HFFc6 (cell line): ENCODE data around the gene BBS9. TPM values are rescaled to one million over a fixed set of nuclear protein-coding genes. Genes with fewer than 3 reads are reported as not detected.

ENCODE experiments used
- DNase-seq: peaks from one replicate; pipeline ENCODE4 v3.0.0-alpha.2; 2018
- H3K27ac Mint-ChIP-seq: 2 replicates; pipeline ENCODE4 v1.8.0; 2020; ENCODE audit warnings: mild to moderate bottlenecking, mixed read lengths
- H3K27me3 Mint-ChIP-seq: 2 replicates; pipeline ENCODE4 v1.8.0; 2021; ENCODE audit warnings: mild to moderate bottlenecking, moderate library complexity, mixed read lengths; ENCODE audit not compliant: insufficient read depth
- H3K36me3 Mint-ChIP-seq: 2 replicates; pipeline ENCODE4 v1.8.0; 2021; ENCODE audit warnings: low read depth, mixed read lengths
- H3K4me1 Mint-ChIP-seq: 2 replicates; pipeline ENCODE4 v1.8.0; 2020; ENCODE audit warnings: low read depth, mixed read lengths
- H3K4me3 Mint-ChIP-seq: 2 replicates; pipeline ENCODE4 v1.8.0; 2020; ENCODE audit warnings: mild to moderate bottlenecking, moderate library complexity, mixed read lengths
- H3K9me3 Mint-ChIP-seq: 2 replicates; pipeline ENCODE4 v1.8.0; 2020; ENCODE audit warnings: mild to moderate bottlenecking, mixed read lengths
- CTCF ChIP-seq: fragments of 200-600 bp; sonication (generic); IDR thresholded peaks from 2 replicates; pipeline ENCODE4 v1.5.0; 2021; ENCODE audit warnings: antibody characterized with exemption, mild to moderate bottlenecking
- total RNA-seq, 6 experiments: library from RNA; stranded (reverse); fragmentation: NEBNext Ultra II Directional; extraction: Animal tissue kit (Norgen Biotek cat#: 25700); gene quantifications; 2 replicates in 1 of 6; 3 replicates in 5 of 6; pipeline ENCODE4 v1.2.3, GENCODE V29; 2021

BBS9 gene
- total RNA-seq, 6 experiments from 2014 or later, result 10.6 to 13.0 (median 12.1) TPM

- H3K36me3 Mint-ChIP-seq, result no peaks in the 10 kb centered on the region
- no peak overlapping the region for H3K27ac Mint-ChIP-seq
- H3K4me1 Mint-ChIP-seq, result no peaks in the 10 kb centered on the region
- no peaks in the 10 kb centered on the region for H3K27me3 Mint-ChIP-seq
- no peak for DNase-seq
- no peaks in the 10 kb centered on the region for H3K9me3 Mint-ChIP-seq
- no peak for TF ChIP-seq CTCF
- no peak overlapping the region for H3K4me3 Mint-ChIP-seq
These were observed 460.5 kb downstream of the BBS9 start for GRCh38 chr7:33589911-33590310.

GRCh38 chr7:33590916-33591315 is 461.6 kb downstream of the BBS9 start:
- H3K27me3 Mint-ChIP-seq, result no peaks in the 10 kb centered on the region
- DNase-seq, result peak; percentile 30
- no peaks in the 10 kb centered on the region for H3K36me3 Mint-ChIP-seq

GRCh38 chr7:33591490-33591889 is 462.1 kb downstream of the BBS9 start:
- no peak for TF ChIP-seq CTCF
- H3K36me3 Mint-ChIP-seq, result no peaks in the 10 kb centered on the region

More at GRCh38 chr7:33590916-33591315, 461.6 kb downstream of the BBS9 start:
- TF ChIP-seq CTCF, result no peak
- Mint-ChIP-seq H3K27ac (peak overlapping the region; percentile 24; the same call in 1 of the 2 replicates), H3K4me3 (no peak overlapping the region), H3K4me1 (no peaks in the 10 kb centered on the region), H3K9me3 (no peaks in the 10 kb centered on the region)

GRCh38 chr7:33592718-33593117 is 463.4 kb downstream of the BBS9 start:
- H3K4me1 Mint-ChIP-seq, result no peaks in the 10 kb centered on the region
- H3K27me3 Mint-ChIP-seq, result no peaks in the 10 kb centered on the region
- H3K27ac Mint-ChIP-seq, result no peak overlapping the region
- H3K4me3 Mint-ChIP-seq, result no peak overlapping the region
- TF ChIP-seq CTCF, result no peak
- no peak for DNase-seq
- no peaks in the 10 kb centered on the region for H3K9me3 Mint-ChIP-seq
- no peaks in the 10 kb centered on the region for H3K36me3 Mint-ChIP-seq

More at GRCh38 chr7:33591490-33591889, 462.1 kb downstream of the BBS9 start:
- Mint-ChIP-seq H3K27ac (peak overlapping the region; percentile 36; the same call in 1 of the 2 replicates), H3K4me1 (no peaks in the 10 kb centered on the region), H3K27me3 (no peaks in the 10 kb centered on the region), H3K9me3 (no peaks in the 10 kb centered on the region), H3K4me3 (no peak overlapping the region)
- DNase-seq, result no peak

- Mint-ChIP-seq H3K4me3 (no peak overlapping the region), H3K27me3 (no peaks in the 10 kb centered on the region), H3K27ac (no peak overlapping the region), H3K36me3 (no peaks in the 10 kb centered on the region), H3K4me1 (no peaks in the 10 kb centered on the region), H3K9me3 (no peaks in the 10 kb centered on the region)
- no peak for DNase-seq
- TF ChIP-seq CTCF, result no peak
These were observed 464.2 kb downstream of the BBS9 start for GRCh38 chr7:33593611-33594010.

GRCh38 chr7:33596686-33597085 is 467.3 kb downstream of the BBS9 start:
- no peaks in the 10 kb centered on the region for H3K36me3 Mint-ChIP-seq
- TF ChIP-seq CTCF, result no peak
- H3K27me3 Mint-ChIP-seq, result no peaks in the 10 kb centered on the region
- no peaks in the 10 kb centered on the region for H3K9me3 Mint-ChIP-seq
- no peaks in the 10 kb centered on the region for H3K4me1 Mint-ChIP-seq
- no peak for DNase-seq
- no peak overlapping the region for H3K27ac Mint-ChIP-seq
- no peak overlapping the region for H3K4me3 Mint-ChIP-seq
